Spleen (tissue), 11 donors: ENCODE results near the gene PNPLA8. TPM values are rescaled to one million over a fixed set of nuclear protein-coding genes. Genes with fewer than 3 reads are reported as not detected.

Source experiments
- DNase-seq: peaks from one replicate; pipeline ENCODE4 v3.0.0-alpha.2; 2020
- H3K27ac ChIP-seq, 8 donors: fragments of 200-600 bp; sonication (generic) in 7 of 8; 1 replicate in 4 of 8; 2 replicates in 4 of 8; pipeline versions ENCODE4 v1.5.0 to v1.8.0; 2016 to 2021; ENCODE audit warnings: inconsistent platforms in 4 of 8, mild to moderate bottlenecking in 4 of 8, moderate library complexity in 1 of 8
- H3K27me3 ChIP-seq, 7 donors: fragments of 200-600 bp; sonication (generic) in 6 of 7; replicated peaks in 1 of 7; 1 replicate in 4 of 7; 2 replicates in 3 of 7; pipeline versions ENCODE4 v1.5.0 to v1.8.0; 2016 to 2021; ENCODE audit warnings: inconsistent platforms in 3 of 7, mild to moderate bottlenecking in 1 of 7
- H3K36me3 ChIP-seq, 6 donors: fragments of 200-600 bp; sonication (generic) in 5 of 6; 1 replicate in 4 of 6; 2 replicates in 2 of 6; pipeline versions ENCODE4 v1.5.0 to v1.8.0; 2016 to 2021; ENCODE audit warnings: inconsistent platforms in 2 of 6
- H3K4me1 ChIP-seq, 6 donors: fragments of 200-600 bp; sonication (generic) in 5 of 6; 1 replicate in 3 of 6; 2 replicates in 3 of 6; pipeline versions ENCODE4 v1.5.0 to v1.8.0; 2016 to 2021; ENCODE audit warnings: inconsistent platforms in 3 of 6
- H3K4me3 ChIP-seq, 8 donors: fragments of 200-600 bp; sonication (generic) in 7 of 8; 1 replicate in 4 of 8; 2 replicates in 4 of 8; pipeline versions ENCODE4 v1.5.0 to v1.8.0; 2016 to 2021; ENCODE audit warnings: inconsistent platforms in 4 of 8, mild to moderate bottlenecking in 4 of 8, moderate library complexity in 2 of 8
- H3K9me3 ChIP-seq, 8 donors: fragments of 200-600 bp; sonication (generic) in 7 of 8; 1 replicate in 4 of 8; 2 replicates in 4 of 8; pipeline versions ENCODE4 v1.5.0 to v1.8.0; 2016 to 2021; ENCODE audit warnings: inconsistent platforms in 4 of 8
- CTCF ChIP-seq, 11 experiments: fragments of 200-600 bp in 7 of 11; fragments of 450-650 bp in 4 of 11; sonication (generic) in 4 of 11; IDR thresholded peaks in 8 of 11; conservative IDR thresholded peaks in 3 of 11; 1 replicate in 7 of 11; 2 replicates in 4 of 11; pipeline versions ENCODE4 v1.4.0 to v1.8.0; 2016 to 2021; ENCODE audit warnings: antibody characterized with exemption in 11 of 11, inconsistent platforms in 4 of 11, mild to moderate bottlenecking in 1 of 11
- POLR2A ChIP-seq, 3 donors: fragments of 450-650 bp; IDR thresholded peaks; one replicate each; pipeline ENCODE4 v1.5.1; 2017; ENCODE audit warnings: antibody characterized with exemption in 3 of 3, mild to moderate bottlenecking in 1 of 3
- POLR2AphosphoS5 ChIP-seq, 3 donors: sonication (generic); formaldehyde crosslinking; IDR thresholded peaks; one replicate each; pipeline ENCODE4 v1.5.1; 2017; ENCODE audit warnings: antibody characterized with exemption in 3 of 3
- WGBS, 5 donors: extraction: QIAGEN DNeasy Blood & Tissue Kit in 3 of 5; methylation state at CpG; one replicate each; pipeline versions ENCODE4 v1.1.5 to v1.1.7; 2013 to 2018; 5-methylcytosine and 5-hydroxymethylcytosine counted together
- intact Hi-C: fragments of 100-400 bp; cut with DNase I; formaldehyde crosslinking; loops from one replicate; pipeline ENCODE4 v1.15.0; 2023; ENCODE audit warnings: low total_unique reads
- polyA plus RNA-seq, 3 donors: library from polyadenylated mRNA; stranded (reverse); fragments of 200-250 nt; gene quantifications; one replicate each; pipeline ENCODE4 v1.2.1, GENCODE V29; 2013
- total RNA-seq, 7 donors: library from RNA; depleted of rRNA in 3 of 7; stranded (reverse); fragments of >200 nt in 3 of 7; fragmentation: NEBNext Ultra II Directional in 4 of 7; extraction: Animal tissue kit (Norgen Biotek cat#: 25700) in 4 of 7; gene quantifications; one replicate each; pipeline versions ENCODE4 v1.1.0 to v1.2.1, GENCODE V29; 2016 to 2021
- donor health status: healthy with polysubstance abuse.
- donor health status: DM: no; HTN: no; CAD: no; lungs with moderate emphysema.
- donor health status: DM: no; HTN: no; CAD: no.
- donor health status: Bipolar disorder and iron deficiency.
- donor health status: healthy.
- donor health status: DM: no; HTN: no; CAD: no.
- donor health status: DM: yes; HTN: yes; CAD: no.

PNPLA8 gene
- total and polyA plus RNA-seq, 10 donors = 11.9 to 35.7 (median 29.5) TPM

- H3K4me1 ChIP-seq = no peaks in the 10 kb centered on the region
- H3K36me3 ChIP-seq = no peaks in the 10 kb centered on the region
- H3K4me3 ChIP-seq = no peak overlapping the region
- TF ChIP-seq POLR2AphosphoS5 (IDR thresholded peaks at IDR 0.05) = no peak
- no peak for TF ChIP-seq CTCF (IDR thresholded peaks at IDR 0.05 in 8 of 11, conservative IDR thresholded peaks at IDR 0.05 in 3 of 11)
- TF ChIP-seq POLR2A (IDR thresholded peaks at IDR 0.05) = no peak
- no peak for DNase-seq
- no peaks in the 10 kb centered on the region for H3K9me3 ChIP-seq
- WGBS, 5 donors = 76 to 90% (median 81%) methylated on average over 3 of the region's 3 CpGs
- intact Hi-C loops = no loop called here
- no peak overlapping the region for H3K27ac ChIP-seq
- H3K27me3 ChIP-seq = no peaks in the 10 kb centered on the region
Observed at GRCh38 chr7:108440613-108441012, 85.3 kb downstream of the PNPLA8 start.

DNA sequence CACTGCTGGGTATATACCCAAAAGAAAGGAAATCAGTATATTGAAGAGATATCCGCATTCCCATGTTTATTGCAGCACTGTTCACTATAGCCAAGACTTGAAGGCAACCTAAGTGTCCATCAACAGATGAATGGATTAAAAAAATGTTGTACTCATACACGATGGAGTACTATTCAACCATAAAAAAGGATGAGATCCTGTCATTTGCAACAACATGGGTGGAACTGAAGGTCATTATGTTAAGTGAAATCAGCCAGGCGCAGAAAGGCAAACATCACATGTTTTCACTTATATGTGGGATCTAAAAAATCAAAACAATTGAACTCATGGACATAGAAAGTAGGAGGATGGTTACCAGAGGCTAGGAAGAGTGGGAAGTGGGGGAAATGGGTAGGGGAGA, 89.0 kb downstream of the PNPLA8 start:
- TF ChIP-seq POLR2AphosphoS5 (IDR thresholded peaks at IDR 0.05) (no peak), POLR2A (IDR thresholded peaks at IDR 0.05) (no peak), CTCF (IDR thresholded peaks at IDR 0.05 in 8 of 11, conservative IDR thresholded peaks at IDR 0.05 in 3 of 11) (no peak)
- peaks cover 0 to 7% (median 0%) of the 10 kb centered on the region in 7 donors for H3K27me3 ChIP-seq
- no peaks in the 10 kb centered on the region for H3K36me3 ChIP-seq
- intact Hi-C loops = no loop called here
- no peaks in the 10 kb centered on the region for H3K4me1 ChIP-seq
- WGBS, 5 donors = 88 to 95% (median 94%) methylated on average over 3 of the region's 3 CpGs
- no peaks in the 10 kb centered on the region for H3K9me3 ChIP-seq
- no peak overlapping the region for H3K27ac ChIP-seq
- DNase-seq = no peak
- H3K4me3 ChIP-seq = no peak overlapping the region

- Histone ChIP-seq H3K4me1 (no peaks in the 10 kb centered on the region), H3K36me3 (no peaks in the 10 kb centered on the region), H3K27me3 (peaks cover 0 to 8% (median 0%) of the 10 kb centered on the region in 7 donors), H3K9me3 (no peaks in the 10 kb centered on the region), H3K27ac (no peak overlapping the region), H3K4me3 (no peak overlapping the region)
- intact Hi-C loops = no loop called here
- 54 to 74% (median 60%) methylated on average over 2 of the region's 2 CpGs for WGBS, 5 donors
- DNase-seq = no peak
- TF ChIP-seq POLR2A (IDR thresholded peaks at IDR 0.05) (no peak), CTCF (IDR thresholded peaks at IDR 0.05 in 8 of 11, conservative IDR thresholded peaks at IDR 0.05 in 3 of 11) (no peak), POLR2AphosphoS5 (IDR thresholded peaks at IDR 0.05) (no peak)
Observed at GRCh38 chr7:108434010-108434409, 91.9 kb downstream of the PNPLA8 start.

GRCh38 chr7:108431099-108431498, 94.8 kb downstream of the PNPLA8 start:
- Histone ChIP-seq H3K4me3 (no peak overlapping the region), H3K4me1 (no peaks in the 10 kb centered on the region), H3K9me3 (no peaks in the 10 kb centered on the region), H3K36me3 (no peaks in the 10 kb centered on the region), H3K27me3 (peaks cover 0 to 8% (median 0%) of the 10 kb centered on the region in 7 donors), H3K27ac (no peak overlapping the region)
- DNase-seq = no peak
- intact Hi-C loops = no loop called here
- 69 to 88% (median 73%) methylated on average over 1 of the region's 1 CpG for WGBS, 5 donors
- TF ChIP-seq POLR2AphosphoS5 (IDR thresholded peaks at IDR 0.05) = no peak
- TF ChIP-seq CTCF (IDR thresholded peaks at IDR 0.05 in 8 of 11, conservative IDR thresholded peaks at IDR 0.05 in 3 of 11) = no peak
- TF ChIP-seq POLR2A (IDR thresholded peaks at IDR 0.05) = no peak
